ENCODE measurements around the gene NAT10.
A peak's percentile ranks its signal among the peaks of the same experiment; 100 is the strongest.

NAT10 gene

GRCh38 chr11:34185926-34186841 is 80.8 kb downstream of the NAT10 start:
- POLR2A ChIA-PET (ENCODE audit: low non-redundant PET) = no interaction called here
- no peak for DNase-seq (ENCODE audit: low spot score)
- peak overlapping the region; percentile 78 for H3K27ac ChIP-seq
- TF ChIP-seq CTCF (conservative IDR thresholded peaks at IDR 0.05; ENCODE audit: low read depth) = no peak
- CTCF ChIA-PET = interaction anchor here (0.7 to 3.9 kb wide), 3 partner anchors 12 to 158 kb away, joined by 3 to 20 read pairs (median 4); no protein-coding TSS in a partner anchor

GRCh38 chr11:34188181-34188580 is 82.8 kb downstream of the NAT10 start:
- no peak for DNase-seq (ENCODE audit: low spot score)
- H3K27ac ChIP-seq = no peak overlapping the region
- TF ChIP-seq CTCF (conservative IDR thresholded peaks at IDR 0.05; ENCODE audit: low read depth) = no peak
- ChIA-PET POLR2A (ENCODE audit: low non-redundant PET) (interaction anchor here (0.6 kb wide), 1 partner anchor 169 kb away, joined by 3 read pairs; no protein-coding TSS in a partner anchor), CTCF (interaction anchor here (0.6 kb wide), 1 partner anchor 222 kb away, joined by 3 read pairs; no protein-coding TSS in a partner anchor)

GRCh38 chr11:34189191-34189590 is 83.8 kb downstream of the NAT10 start:
- ChIA-PET CTCF (no interaction called here), POLR2A (ENCODE audit: low non-redundant PET) (no interaction called here)
- TF ChIP-seq CTCF (conservative IDR thresholded peaks at IDR 0.05; ENCODE audit: low read depth) = no peak
- H3K27ac ChIP-seq = no peak overlapping the region
- no peak for DNase-seq (ENCODE audit: low spot score)

GRCh38 chr11:34190192-34191139 is 85.0 kb downstream of the NAT10 start:
- peak overlapping the region; percentile 98; the same call in 1 of the 2 replicates for H3K27ac ChIP-seq
- ChIA-PET CTCF (interaction anchor here (0.6 to 1.1 kb wide), 2 partner anchors 16 to 1619 kb away, joined by 4 to 9 read pairs; no protein-coding TSS in a partner anchor), POLR2A (ENCODE audit: low non-redundant PET) (no interaction called here)
- DNase-seq (ENCODE audit: low spot score) = no peak
- no peak for TF ChIP-seq CTCF (conservative IDR thresholded peaks at IDR 0.05; ENCODE audit: low read depth)

- H3K27ac ChIP-seq = peak overlapping the region; percentile 98
- no peak for DNase-seq (ENCODE audit: low spot score)
- ChIA-PET CTCF (interaction anchor here (0.6 kb wide), 1 partner anchor 1618 kb away, joined by 4 read pairs; no protein-coding TSS in a partner anchor), POLR2A (ENCODE audit: low non-redundant PET) (no interaction called here)
- no peak for TF ChIP-seq CTCF (conservative IDR thresholded peaks at IDR 0.05; ENCODE audit: low read depth)
These were observed 86.1 kb downstream of the NAT10 start for GRCh38 chr11:34191578-34191977.

All from RWPE1 (cell line).